HepG2 (cell line): ENCODE measurements around the gene OTUD6A.

ENCODE experiments used
- JUN ChIP-seq: sonication (generic); formaldehyde crosslinking; IDR thresholded peaks from 2 replicates; pipeline ENCODE4 v1.4.0; 2020; ENCODE audit warnings: mild to moderate bottlenecking, missing genetic modification reagents
- ZMAT3 ChIP-seq: sonication (generic); formaldehyde crosslinking; conservative IDR thresholded peaks from 2 replicates; pipeline ENCODE4 v1.7.0; 2021; ENCODE audit warnings: missing genetic modification reagents

- TF ChIP-seq JUN (CRISPR knock-in tag) (no peak), ZMAT3 (no peak)
Observed at GRCh38 chrX:70049925-70050324, 12.3 kb upstream of the OTUD6A start, which contains the start of gene AWAT2.
